Measurements from ENCODE around the gene MMP13.

MMP13 gene

DNA sequence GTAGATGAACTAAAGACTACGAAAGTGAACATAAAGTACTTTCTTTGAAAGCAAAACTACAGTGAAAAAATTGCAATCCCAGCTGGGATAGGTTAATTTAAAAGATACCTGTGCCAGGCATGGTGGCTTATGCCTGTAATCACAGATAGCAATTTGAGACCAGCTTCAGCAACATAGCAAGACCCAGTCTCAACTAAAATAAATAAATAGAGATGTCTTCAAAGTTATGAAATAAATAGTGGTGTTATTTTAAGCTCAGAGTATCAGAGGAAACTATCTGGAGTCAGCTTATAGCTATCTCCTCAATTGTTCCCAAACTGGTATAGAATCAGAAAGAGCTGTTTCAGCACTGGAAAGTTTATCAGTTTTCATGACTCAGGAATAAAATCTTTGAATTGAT, 17.3 kb upstream of the MMP13 start:
- Histone ChIP-seq H3K9me3 (ENCODE audit: insufficient read depth, low read depth, low read length) (no peaks in the 10 kb centered on the region), H3K4me1 (ENCODE audit: insufficient read depth, low read length) (no peaks in the 10 kb centered on the region)

DNA sequence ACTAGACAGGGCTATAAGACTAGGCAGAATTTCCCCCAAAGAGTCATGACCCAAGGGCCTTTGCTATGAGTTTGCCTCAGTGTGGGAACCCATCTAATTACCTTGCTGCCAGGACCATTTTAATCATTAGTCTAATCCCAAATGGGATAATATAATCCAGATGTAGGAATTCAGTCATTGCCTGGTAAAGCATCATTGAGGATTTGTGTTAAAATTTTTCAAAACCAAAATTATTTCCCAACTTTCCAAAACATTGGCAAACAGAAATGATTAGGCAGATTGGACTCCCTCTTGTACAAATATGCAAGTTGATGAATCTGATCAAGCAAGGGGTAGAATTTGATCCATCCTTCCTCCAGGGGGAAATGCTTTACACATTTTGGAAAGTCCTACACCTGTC, 16.2 kb upstream of the MMP13 start:
- H3K9me3 ChIP-seq (ENCODE audit: insufficient read depth, low read depth, low read length): no peaks in the 10 kb centered on the region
- no peak overlapping the region for H3K4me3 ChIP-seq (ENCODE audit: low read length)
- H3K36me3 ChIP-seq (ENCODE audit: insufficient read depth, low read depth, low read length): no peaks in the 10 kb centered on the region
- H3K9ac ChIP-seq (ENCODE audit: low read depth, low read length): no peak overlapping the region
- H3K4me1 ChIP-seq (ENCODE audit: insufficient read depth, low read length): no peaks in the 10 kb centered on the region
- no peaks in the 10 kb centered on the region for H3K27me3 ChIP-seq (ENCODE audit: insufficient read depth, low read length)
- H3K27ac ChIP-seq (ENCODE audit: low read length): no peak overlapping the region

More for the DNA sequence above, 17.3 kb upstream of the MMP13 start:
- Histone ChIP-seq H3K4me3 (ENCODE audit: low read length) (no peak overlapping the region), H3K27ac (ENCODE audit: low read length) (no peak overlapping the region), H3K27me3 (ENCODE audit: insufficient read depth, low read length) (no peaks in the 10 kb centered on the region), H3K36me3 (ENCODE audit: insufficient read depth, low read depth, low read length) (no peaks in the 10 kb centered on the region), H3K9ac (ENCODE audit: low read depth, low read length) (no peak overlapping the region)

- Histone ChIP-seq H3K27me3 (ENCODE audit: insufficient read depth, low read length) (no peaks in the 10 kb centered on the region), H3K4me1 (ENCODE audit: insufficient read depth, low read length) (no peaks in the 10 kb centered on the region), H3K9me3 (ENCODE audit: insufficient read depth, low read depth, low read length) (no peaks in the 10 kb centered on the region), H3K9ac (ENCODE audit: low read depth, low read length) (no peak overlapping the region), H3K27ac (ENCODE audit: low read length) (no peak overlapping the region), H3K4me3 (ENCODE audit: low read length) (no peak overlapping the region), H3K36me3 (ENCODE audit: insufficient read depth, low read depth, low read length) (no peaks in the 10 kb centered on the region)
Measured at GRCh38 chr11:102967497-102967896, 12.0 kb upstream of the MMP13 start.

GRCh38 chr11:102966011-102966410, 10.5 kb upstream of the MMP13 start:
- no peak overlapping the region for H3K27ac ChIP-seq (ENCODE audit: low read length)
- no peaks in the 10 kb centered on the region for H3K9me3 ChIP-seq (ENCODE audit: insufficient read depth, low read depth, low read length)
- no peaks in the 10 kb centered on the region for H3K4me1 ChIP-seq (ENCODE audit: insufficient read depth, low read length)
- no peak overlapping the region for H3K9ac ChIP-seq (ENCODE audit: low read depth, low read length)
- no peak overlapping the region for H3K4me3 ChIP-seq (ENCODE audit: low read length)
- H3K36me3 ChIP-seq (ENCODE audit: insufficient read depth, low read depth, low read length): no peaks in the 10 kb centered on the region
- no peaks in the 10 kb centered on the region for H3K27me3 ChIP-seq (ENCODE audit: insufficient read depth, low read length)

- no peaks in the 10 kb centered on the region for H3K36me3 ChIP-seq (ENCODE audit: insufficient read depth, low read depth, low read length)
- H3K9ac ChIP-seq (ENCODE audit: low read depth, low read length): no peak overlapping the region
- no peaks in the 10 kb centered on the region for H3K27me3 ChIP-seq (ENCODE audit: insufficient read depth, low read length)
- no peak overlapping the region for H3K27ac ChIP-seq (ENCODE audit: low read length)
- H3K9me3 ChIP-seq (ENCODE audit: insufficient read depth, low read depth, low read length): no peaks in the 10 kb centered on the region
- H3K4me1 ChIP-seq (ENCODE audit: insufficient read depth, low read length): no peaks in the 10 kb centered on the region
- no peak overlapping the region for H3K4me3 ChIP-seq (ENCODE audit: low read length)
Measured at GRCh38 chr11:102964867-102965266, 9.3 kb upstream of the MMP13 start.

GRCh38 chr11:102957953-102958352, 2.4 kb upstream of the MMP13 start:
- Histone ChIP-seq H3K9ac (ENCODE audit: low read depth, low read length) (no peak overlapping the region), H3K4me3 (ENCODE audit: low read length) (no peak overlapping the region), H3K4me1 (ENCODE audit: insufficient read depth, low read length) (no peaks in the 10 kb centered on the region), H3K27me3 (ENCODE audit: insufficient read depth, low read length) (no peaks in the 10 kb centered on the region), H3K27ac (ENCODE audit: low read length) (no peak overlapping the region), H3K9me3 (ENCODE audit: insufficient read depth, low read depth, low read length) (no peaks in the 10 kb centered on the region), H3K36me3 (ENCODE audit: insufficient read depth, low read depth, low read length) (no peaks in the 10 kb centered on the region)

- Histone ChIP-seq H3K4me1 (ENCODE audit: insufficient read depth, low read length) (no peaks in the 10 kb centered on the region), H3K27me3 (ENCODE audit: insufficient read depth, low read length) (no peaks in the 10 kb centered on the region), H3K9ac (ENCODE audit: low read depth, low read length) (no peak overlapping the region), H3K36me3 (ENCODE audit: insufficient read depth, low read depth, low read length) (no peaks in the 10 kb centered on the region), H3K4me3 (ENCODE audit: low read length) (no peak overlapping the region), H3K9me3 (ENCODE audit: insufficient read depth, low read depth, low read length) (no peaks in the 10 kb centered on the region), H3K27ac (ENCODE audit: low read length) (no peak overlapping the region)
Measured at GRCh38 chr11:102950622-102951081, 4.9 kb downstream of the MMP13 start.

DNA sequence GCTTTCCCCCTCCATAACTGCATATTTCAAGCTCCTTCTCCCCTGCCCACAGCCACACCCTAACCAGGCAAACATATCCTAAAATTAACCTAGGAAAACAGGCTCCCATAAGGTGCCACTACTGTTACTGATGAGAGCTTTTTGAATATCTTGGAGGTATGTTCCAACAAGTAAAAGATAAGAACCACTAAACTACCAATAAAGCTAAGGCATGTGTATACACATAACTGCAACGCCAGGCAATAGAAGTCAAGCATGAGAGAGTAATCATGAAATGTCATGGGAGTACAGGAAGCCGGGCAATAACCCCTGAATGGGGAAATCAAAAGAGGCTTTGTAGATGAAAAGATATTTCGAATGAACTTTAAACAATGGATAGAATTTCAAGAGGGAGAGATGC, 9.3 kb downstream of the MMP13 start:
- Histone ChIP-seq H3K36me3 (ENCODE audit: insufficient read depth, low read depth, low read length) (no peaks in the 10 kb centered on the region), H3K4me1 (ENCODE audit: insufficient read depth, low read length) (no peaks in the 10 kb centered on the region), H3K27ac (ENCODE audit: low read length) (no peak overlapping the region), H3K4me3 (ENCODE audit: low read length) (no peak overlapping the region), H3K9me3 (ENCODE audit: insufficient read depth, low read depth, low read length) (no peaks in the 10 kb centered on the region), H3K27me3 (ENCODE audit: insufficient read depth, low read length) (no peaks in the 10 kb centered on the region), H3K9ac (ENCODE audit: low read depth, low read length) (no peak overlapping the region)

DNA sequence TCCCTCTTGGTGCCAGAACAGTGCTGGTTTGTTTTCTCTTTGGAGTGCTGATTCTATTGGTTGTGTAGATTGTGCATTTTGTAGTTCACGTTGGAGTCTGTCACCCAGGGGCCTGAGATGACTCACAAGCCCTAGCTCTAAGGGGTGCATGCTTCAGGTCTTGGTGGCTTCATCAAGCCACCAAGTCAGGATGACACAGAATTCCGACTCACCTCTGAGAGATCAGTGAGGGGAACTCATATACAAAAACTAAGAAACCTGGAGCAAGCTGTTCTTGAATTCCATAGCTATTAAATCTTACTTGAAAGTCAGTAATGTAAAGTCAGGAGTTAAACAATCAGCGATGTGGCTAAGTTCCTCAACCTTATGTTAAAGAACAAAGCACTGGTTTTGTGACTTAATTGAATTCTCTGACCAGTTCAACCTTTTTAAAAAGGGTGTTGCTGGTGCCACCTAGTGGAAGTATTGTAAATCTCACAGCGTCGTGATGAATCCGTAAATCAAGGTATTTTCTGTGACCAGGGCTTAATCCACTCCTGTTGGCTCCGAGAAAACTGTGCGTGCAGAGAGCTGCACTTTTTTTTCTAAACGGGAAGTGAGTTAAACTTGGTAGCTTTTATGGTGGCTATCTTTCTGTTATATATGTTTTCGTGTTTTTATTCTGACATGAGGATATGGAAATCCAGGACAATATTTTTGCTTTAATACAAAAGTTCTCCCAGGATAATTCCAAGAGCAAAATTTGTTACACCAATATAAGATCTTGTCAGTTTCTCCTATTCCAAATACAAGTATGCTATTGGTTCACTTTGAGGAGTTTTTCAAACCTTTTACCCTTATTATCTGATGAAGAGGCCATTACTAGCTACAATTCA, 14.6 kb downstream of the MMP13 start:
- Histone ChIP-seq H3K27me3 (ENCODE audit: insufficient read depth, low read length) (no peaks in the 10 kb centered on the region), H3K27ac (ENCODE audit: low read length) (no peak overlapping the region), H3K36me3 (ENCODE audit: insufficient read depth, low read depth, low read length) (no peaks in the 10 kb centered on the region), H3K9ac (ENCODE audit: low read depth, low read length) (no peak overlapping the region), H3K9me3 (ENCODE audit: insufficient read depth, low read depth, low read length) (no peaks in the 10 kb centered on the region), H3K4me1 (ENCODE audit: insufficient read depth, low read length) (0 out of 2 replicates have a peak, but pooled peaks cover 3% of the 10 kb centered on the region), H3K4me3 (ENCODE audit: low read length) (no peak overlapping the region)

DNA sequence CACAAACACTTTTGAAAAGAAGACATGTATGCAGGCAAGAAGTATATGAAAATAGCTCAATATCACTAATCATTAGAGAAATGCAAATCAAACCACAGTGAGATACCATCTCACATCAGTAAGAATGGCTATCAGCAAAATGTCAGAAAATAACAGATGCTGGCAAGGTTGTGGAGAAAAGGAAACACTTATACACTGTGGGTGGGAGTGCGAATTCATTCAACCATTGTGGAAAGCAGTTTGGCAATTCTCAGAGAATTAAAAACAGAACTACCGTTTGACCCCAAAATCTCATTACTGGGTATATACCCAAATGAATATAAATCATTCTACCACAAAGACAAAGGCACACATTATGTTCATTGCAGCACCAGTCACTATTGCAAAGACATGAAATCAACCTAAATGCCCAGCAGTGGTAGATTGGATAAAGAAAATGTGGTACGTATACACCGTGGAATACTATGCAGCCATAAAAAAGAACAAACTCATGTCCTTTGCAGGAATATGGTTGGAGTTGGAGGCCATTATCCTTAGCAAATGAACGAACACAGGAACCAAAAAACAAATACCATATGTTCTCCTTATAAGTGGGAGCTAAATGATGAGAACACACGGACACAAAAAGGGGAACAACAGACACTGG, 18.5 kb downstream of the MMP13 start:
- H3K9me3 ChIP-seq (ENCODE audit: insufficient read depth, low read depth, low read length): no peaks in the 10 kb centered on the region
- no peaks in the 10 kb centered on the region for H3K27me3 ChIP-seq (ENCODE audit: insufficient read depth, low read length)
- H3K4me3 ChIP-seq (ENCODE audit: low read length): no peak overlapping the region
- no peak overlapping the region for H3K27ac ChIP-seq (ENCODE audit: low read length)
- H3K36me3 ChIP-seq (ENCODE audit: insufficient read depth, low read depth, low read length): no peaks in the 10 kb centered on the region
- H3K4me1 ChIP-seq (ENCODE audit: insufficient read depth, low read length): 0 out of 2 replicates have a peak, but pooled peaks cover 3% of the 10 kb centered on the region
- H3K9ac ChIP-seq (ENCODE audit: low read depth, low read length): no peak overlapping the region

DNA sequence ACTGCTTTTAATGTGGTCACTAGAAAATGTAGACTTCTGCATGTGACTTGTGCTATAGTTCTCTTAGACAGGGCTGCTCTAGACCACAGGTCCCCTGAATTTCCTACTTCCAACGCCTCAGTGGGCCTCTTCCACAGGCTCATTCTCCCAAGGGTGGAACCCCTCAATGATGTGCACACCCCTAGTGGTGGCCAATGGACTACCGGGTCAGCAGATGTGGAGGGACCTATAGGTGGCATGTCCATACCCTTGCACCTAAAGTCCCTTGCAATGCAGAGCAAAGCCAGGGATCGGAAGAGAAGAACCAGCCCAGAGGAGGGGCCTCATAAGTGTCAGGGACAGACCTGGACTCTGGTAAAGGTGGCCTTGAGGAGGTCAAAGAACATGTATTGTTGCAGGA, 20.0 kb downstream of the MMP13 start:
- H3K4me1 ChIP-seq (ENCODE audit: insufficient read depth, low read length): 0 out of 2 replicates have a peak, but pooled peaks cover 3% of the 10 kb centered on the region
- H3K27ac ChIP-seq (ENCODE audit: low read length): no peak overlapping the region
- H3K27me3 ChIP-seq (ENCODE audit: insufficient read depth, low read length): no peaks in the 10 kb centered on the region
- no peaks in the 10 kb centered on the region for H3K9me3 ChIP-seq (ENCODE audit: insufficient read depth, low read depth, low read length)
- H3K9ac ChIP-seq (ENCODE audit: low read depth, low read length): no peak overlapping the region
- H3K36me3 ChIP-seq (ENCODE audit: insufficient read depth, low read depth, low read length): no peaks in the 10 kb centered on the region
- H3K4me3 ChIP-seq (ENCODE audit: low read length): no peak overlapping the region

- Histone ChIP-seq H3K4me3 (ENCODE audit: low read length) (no peak overlapping the region), H3K9me3 (ENCODE audit: insufficient read depth, low read depth, low read length) (no peaks in the 10 kb centered on the region), H3K27me3 (ENCODE audit: insufficient read depth, low read length) (no peaks in the 10 kb centered on the region), H3K36me3 (ENCODE audit: insufficient read depth, low read depth, low read length) (no peaks in the 10 kb centered on the region), H3K9ac (ENCODE audit: low read depth, low read length) (no peak overlapping the region), H3K4me1 (ENCODE audit: insufficient read depth, low read length) (0 out of 2 replicates have a peak, but pooled peaks cover 3% of the 10 kb centered on the region), H3K27ac (ENCODE audit: low read length) (no peak overlapping the region)
Measured at GRCh38 chr11:102934735-102935134, 20.8 kb downstream of the MMP13 start.

Data from iPS-20b (cell line).